Upper lobe of left lung (tissue), 6 donors: ENCODE results near the gene THAP8. TPM values are rescaled to one million over a fixed set of nuclear protein-coding genes. Genes with fewer than 3 reads are reported as not detected.

Experiments
- ATAC-seq, 2 donors: fragments of 200-7000 bp; cut with Tn5 transposase; one replicate each; pipeline ENCODE4 v1.9.1; 2022; ENCODE audit warnings: mild to moderate bottlenecking in 2 of 2, moderate library complexity in 2 of 2; ENCODE audit not compliant: low FRiP score in 2 of 2
- DNase-seq, 2 donors: peaks; one replicate each; pipeline ENCODE4 v3.0.0-alpha.2; 2019 to 2020
- H3K27ac ChIP-seq, 4 donors: fragments of 200-600 bp; sonication (generic); one replicate each; pipeline ENCODE4 v1.5.1; 2016 to 2019
- H3K27me3 ChIP-seq, 4 donors: fragments of 200-600 bp; sonication (generic); one replicate each; pipeline ENCODE4 v1.5.1; 2017 to 2019
- H3K36me3 ChIP-seq, 4 donors: fragments of 200-600 bp; sonication (generic); one replicate each; pipeline ENCODE4 v1.5.1; 2016 to 2019
- H3K4me1 ChIP-seq, 4 donors: fragments of 200-600 bp; sonication (generic); one replicate each; pipeline ENCODE4 v1.5.1; 2018 to 2019
- H3K4me3 ChIP-seq, 4 donors: fragments of 200-600 bp; sonication (generic); one replicate each; pipeline ENCODE4 v1.5.1; 2017 to 2019; ENCODE audit warnings: mild to moderate bottlenecking in 2 of 4, moderate library complexity in 1 of 4
- H3K9me3 ChIP-seq, 4 donors: fragments of 200-600 bp; sonication (generic); one replicate each; pipeline ENCODE4 v1.5.1; 2018 to 2019
- CTCF ChIP-seq, 6 experiments: fragments of 450-650 bp in 4 of 6; fragments of 200-600 bp in 2 of 6; sonication (generic) in 2 of 6; IDR thresholded peaks; one replicate each; pipeline ENCODE4 v1.5.1; 2016 to 2019; ENCODE audit warnings: antibody characterized with exemption in 6 of 6
- EP300 ChIP-seq, 4 donors: sonication (generic); formaldehyde crosslinking; IDR thresholded peaks; one replicate each; pipeline ENCODE4 v1.5.1; 2017; ENCODE audit warnings: antibody characterized with exemption in 4 of 4, control low read depth in 2 of 4
- POLR2A ChIP-seq, 4 donors: fragments of 450-650 bp; IDR thresholded peaks; one replicate each; pipeline ENCODE4 v1.5.1; 2016 to 2017; ENCODE audit warnings: antibody characterized with exemption in 4 of 4, mild to moderate bottlenecking in 2 of 4
- POLR2AphosphoS5 ChIP-seq, 2 donors: sonication (generic); formaldehyde crosslinking; IDR thresholded peaks; one replicate each; pipeline ENCODE4 v1.5.1; 2017; ENCODE audit warnings: antibody characterized with exemption in 2 of 2
- WGBS, 2 donors: methylation state at CpG; one replicate each; pipeline ENCODE4 v1.1.5; 2017 to 2018; 5-methylcytosine and 5-hydroxymethylcytosine counted together
- total RNA-seq, 6 donors: library from RNA; depleted of rRNA in 4 of 6; stranded (reverse); fragments of >200 nt in 4 of 6; gene quantifications; one replicate each; pipeline versions ENCODE4 v1.1.0 to v1.2.1, GENCODE V29; 2016 to 2021
- donor health status: DM: no; HTN: no; CAD: no; lungs with moderate emphysema.
- donor health status: DM: no; HTN: yes; CAD: no; lungs with severe emphysema.

The THAP8 gene
- total RNA-seq, 6 donors from 2014 or later: 2.4 to 10.5 (median 7.8) TPM

- Histone ChIP-seq H3K27me3 (no peaks in the 10 kb centered on the region), H3K36me3 (peaks cover 0 to 14% (median 0%) of the 10 kb centered on the region in 4 donors), H3K27ac (peak within 1 kb of the TSS; percentile 39 to 76 (median 70)), H3K4me1 (peaks cover 14 to 21% (median 18%) of the 10 kb centered on the region in 4 donors), H3K9me3 (no peaks in the 10 kb centered on the region), H3K4me3 (peak within 1 kb of the TSS; percentile 33 to 53 (median 42))
- 41 to 48% methylated on average over 8 to 18 of the region's 19 CpGs for WGBS, 2 donors
- peak; percentile 34 to 85 for ATAC-seq
- TF ChIP-seq POLR2AphosphoS5 (IDR thresholded peaks at IDR 0.05) (peak in 1 of 2 donors; percentile 48), CTCF (IDR thresholded peaks at IDR 0.05) (no peak), EP300 (IDR thresholded peaks at IDR 0.05) (no peak), POLR2A (IDR thresholded peaks at IDR 0.05) (peak in 1 of 4 donors; percentile 63)
- DNase-seq: peak in 1 of 2 donors; percentile 86
Observed at GRCh38 chr19:36008336-36008978, 45.6 kb downstream of the THAP8 start, which contains the start of gene SYNE4. TSS of gene SYNE4 (minus strand) at chr19:36008813. CDS start at chr19:36008681, 132 bp downstream.

- peaks cover 0 to 16% (median 0%) of the 10 kb centered on the region in 4 donors for H3K36me3 ChIP-seq
- WGBS, 2 donors: 89 to 93% methylated on average over 3 to 5 of the region's 5 CpGs
- H3K4me3 ChIP-seq: no peak overlapping the region
- H3K27ac ChIP-seq: no peak overlapping the region
- H3K27me3 ChIP-seq: no peaks in the 10 kb centered on the region
- no peak for TF ChIP-seq EP300 (IDR thresholded peaks at IDR 0.05)
- no peak for TF ChIP-seq POLR2AphosphoS5 (IDR thresholded peaks at IDR 0.05)
- TF ChIP-seq POLR2A (IDR thresholded peaks at IDR 0.05): no peak
- no peak for TF ChIP-seq CTCF (IDR thresholded peaks at IDR 0.05)
- no peak for ATAC-seq
- no peaks in the 10 kb centered on the region for H3K9me3 ChIP-seq
- H3K4me1 ChIP-seq: peaks cover 10 to 16% (median 11%) of the 10 kb centered on the region in 4 donors
- DNase-seq: no peak
Observed at GRCh38 chr19:36006955-36007354, 47.1 kb downstream of the THAP8 start.

- H3K36me3 ChIP-seq: peaks cover 0 to 29% (median 0%) of the 10 kb centered on the region in 4 donors
- H3K4me1 ChIP-seq: peaks cover 0 to 11% (median 7%) of the 10 kb centered on the region in 4 donors
- DNase-seq: no peak
- H3K27me3 ChIP-seq: no peaks in the 10 kb centered on the region
- H3K9me3 ChIP-seq: no peaks in the 10 kb centered on the region
- ATAC-seq: no peak
- TF ChIP-seq CTCF (IDR thresholded peaks at IDR 0.05): no peak
- TF ChIP-seq POLR2AphosphoS5 (IDR thresholded peaks at IDR 0.05): no peak
- no peak for TF ChIP-seq POLR2A (IDR thresholded peaks at IDR 0.05)
- TF ChIP-seq EP300 (IDR thresholded peaks at IDR 0.05): no peak
- H3K27ac ChIP-seq: no peak overlapping the region
- H3K4me3 ChIP-seq: no peak overlapping the region
- WGBS, 2 donors: 79 to 94% methylated on average over 3 to 4 of the region's 4 CpGs
Observed at GRCh38 chr19:36003284-36003683, 50.8 kb downstream of the THAP8 start.

GRCh38 chr19:36001605-36002004, 52.5 kb downstream of the THAP8 start:
- WGBS, 2 donors: 97 to 100% methylated on average over 3 of the region's 3 CpGs
- Histone ChIP-seq H3K27ac (no peak overlapping the region), H3K9me3 (no peaks in the 10 kb centered on the region), H3K36me3 (peaks cover 0 to 40% (median 4%) of the 10 kb centered on the region in 4 donors), H3K4me1 (peaks cover 5 to 22% (median 12%) of the 10 kb centered on the region in 4 donors), H3K4me3 (no peak overlapping the region), H3K27me3 (no peaks in the 10 kb centered on the region)
- ATAC-seq (no peak), DNase-seq (no peak)
- TF ChIP-seq EP300 (IDR thresholded peaks at IDR 0.05): no peak
- no peak for TF ChIP-seq POLR2AphosphoS5 (IDR thresholded peaks at IDR 0.05)
- TF ChIP-seq CTCF (IDR thresholded peaks at IDR 0.05): no peak
- TF ChIP-seq POLR2A (IDR thresholded peaks at IDR 0.05): no peak
